Measurements from ENCODE around the gene PTPRM.

PTPRM gene

DNA sequence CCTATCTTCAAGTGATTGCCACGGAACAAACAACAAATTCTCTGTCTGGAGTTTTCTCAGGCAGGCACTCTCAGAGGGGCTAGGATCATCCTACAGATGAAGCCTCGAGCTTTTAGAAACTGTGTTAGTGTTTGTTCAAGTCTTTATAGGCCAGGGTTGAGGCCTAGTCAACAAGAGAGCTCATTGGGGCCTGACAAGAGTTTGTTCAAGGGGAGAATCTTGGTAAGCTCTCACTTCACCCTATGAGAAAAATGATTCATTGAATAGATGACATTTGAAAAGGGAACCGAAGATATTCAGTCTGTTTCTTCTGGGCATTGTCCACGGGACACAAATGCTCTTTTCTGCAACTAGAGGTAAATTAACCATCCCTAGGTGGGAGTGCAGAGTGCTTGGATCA lies 476.9 kb downstream of the PTPRM start:
- TF ChIP-seq, protein P1, sequence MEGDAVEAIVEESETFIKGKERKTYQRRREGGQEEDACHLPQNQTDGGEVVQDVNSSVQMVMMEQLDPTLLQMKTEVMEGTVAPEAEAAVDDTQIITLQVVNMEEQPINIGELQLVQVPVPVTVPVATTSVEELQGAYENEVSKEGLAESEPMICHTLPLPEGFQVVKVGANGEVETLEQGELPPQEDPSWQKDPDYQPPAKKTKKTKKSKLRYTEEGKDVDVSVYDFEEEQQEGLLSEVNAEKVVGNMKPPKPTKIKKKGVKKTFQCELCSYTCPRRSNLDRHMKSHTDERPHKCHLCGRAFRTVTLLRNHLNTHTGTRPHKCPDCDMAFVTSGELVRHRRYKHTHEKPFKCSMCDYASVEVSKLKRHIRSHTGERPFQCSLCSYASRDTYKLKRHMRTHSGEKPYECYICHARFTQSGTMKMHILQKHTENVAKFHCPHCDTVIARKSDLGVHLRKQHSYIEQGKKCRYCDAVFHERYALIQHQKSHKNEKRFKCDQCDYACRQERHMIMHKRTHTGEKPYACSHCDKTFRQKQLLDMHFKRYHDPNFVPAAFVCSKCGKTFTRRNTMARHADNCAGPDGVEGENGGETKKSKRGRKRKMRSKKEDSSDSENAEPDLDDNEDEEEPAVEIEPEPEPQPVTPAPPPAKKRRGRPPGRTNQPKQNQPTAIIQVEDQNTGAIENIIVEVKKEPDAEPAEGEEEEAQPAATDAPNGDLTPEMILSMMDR (IDR thresholded peaks at IDR 0.05; ENCODE audit: control extremely low read depth, extremely low read depth, low read depth, missing control alignments), result no peak
- DNase-seq (ENCODE audit: extremely low spot score), result no peak
- POLR2A ChIA-PET, result no interaction called here
- CTCF ChIA-PET, result interaction anchor here (0.8 to 1.4 kb wide), 2 partner anchors 8 to 62 kb away, joined by 3 to 4 read pairs; no protein-coding TSS in a partner anchor

DNA sequence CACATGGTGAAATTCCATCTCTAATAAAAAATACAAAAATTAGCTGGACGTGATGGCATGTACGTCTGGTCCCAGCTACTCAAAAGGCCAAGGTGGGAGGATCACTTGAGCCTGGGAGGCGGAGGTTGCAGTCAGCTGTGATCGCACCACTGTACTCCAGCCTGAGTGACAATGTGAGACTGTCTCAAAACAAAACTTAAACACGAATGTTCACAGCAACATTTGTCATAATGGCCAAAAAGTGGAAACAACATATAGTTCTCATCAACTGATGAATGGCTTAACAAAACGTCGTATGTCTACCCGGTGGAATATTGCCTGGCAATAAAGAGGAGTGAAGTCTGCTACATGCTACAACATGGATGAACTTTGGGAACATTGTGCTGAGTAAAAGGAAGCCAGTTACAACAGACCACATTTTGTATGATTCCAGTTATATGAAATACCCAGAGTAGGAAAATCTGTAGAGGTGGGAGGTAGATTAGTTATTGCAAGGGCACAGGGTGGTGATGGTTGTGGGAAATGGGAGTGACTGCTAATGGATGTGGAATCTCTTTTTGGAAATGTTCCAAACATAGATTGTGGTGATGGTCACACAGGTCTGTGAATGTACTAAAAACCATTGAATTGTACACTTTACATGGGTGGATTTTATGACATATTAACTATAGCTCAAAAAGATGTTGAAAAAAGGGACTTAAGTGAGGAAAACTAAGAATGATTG lies 478.2 kb downstream of the PTPRM start:
- TF ChIP-seq, protein P1 (IDR thresholded peaks at IDR 0.05; ENCODE audit: control extremely low read depth, extremely low read depth, low read depth, missing control alignments), result no peak
- no peak for DNase-seq (ENCODE audit: extremely low spot score)
- CTCF ChIA-PET, result interaction anchor here (1.2 to 1.4 kb wide), 2 partner anchors 9 to 10 kb away, joined by 3 to 4 read pairs; no protein-coding TSS in a partner anchor
- POLR2A ChIA-PET, result interaction anchor here (0.5 kb wide), 1 partner anchor 125 kb away, joined by 4 read pairs; no protein-coding TSS in a partner anchor

DNA sequence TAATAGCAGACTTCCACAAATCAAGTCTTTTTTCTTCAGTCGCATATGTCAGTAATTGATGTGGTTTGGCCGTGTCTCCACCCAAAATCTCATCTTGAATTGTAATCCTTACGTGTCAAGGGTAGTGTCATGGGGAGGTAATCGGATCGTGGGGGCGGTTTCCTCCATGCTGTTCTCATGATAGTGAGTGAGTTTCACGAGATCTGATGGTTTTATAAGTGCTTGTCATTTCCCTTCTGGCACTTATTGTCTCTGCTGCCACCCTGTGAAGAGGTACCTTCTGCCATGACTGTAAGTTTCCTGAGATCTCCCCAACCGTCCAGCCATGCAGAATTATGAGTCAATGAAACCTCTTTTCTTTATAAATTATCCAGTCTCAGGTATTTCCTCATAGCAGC lies 478.8 kb downstream of the PTPRM start:
- ChIA-PET POLR2A (no interaction called here), CTCF (no interaction called here)
- TF ChIP-seq, protein P1 (IDR thresholded peaks at IDR 0.05; ENCODE audit: control extremely low read depth, extremely low read depth, low read depth, missing control alignments), result no peak
- no peak for DNase-seq (ENCODE audit: extremely low spot score)

DNA sequence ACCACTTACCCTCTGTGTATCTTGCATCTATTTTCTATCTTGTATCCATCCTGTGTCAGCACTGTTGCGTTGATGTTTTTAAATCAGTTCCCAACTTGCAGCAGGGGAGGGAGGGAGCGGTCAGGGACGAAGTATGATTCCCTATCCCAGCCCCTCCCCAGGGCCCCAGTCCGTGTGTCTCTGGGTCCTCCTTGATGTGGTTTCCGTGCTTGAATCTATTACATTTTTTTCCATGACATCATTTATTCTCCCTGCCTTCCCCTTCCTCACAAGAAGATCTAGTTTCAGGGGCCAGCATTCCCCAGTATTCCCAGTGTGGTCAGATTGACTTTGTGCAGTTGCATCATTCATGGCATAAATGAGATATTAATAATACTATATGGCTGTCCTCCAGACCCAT lies 479.3 kb downstream of the PTPRM start:
- CTCF ChIA-PET, result no interaction called here
- no peak for DNase-seq (ENCODE audit: extremely low spot score)
- TF ChIP-seq, protein P1 (IDR thresholded peaks at IDR 0.05; ENCODE audit: control extremely low read depth, extremely low read depth, low read depth, missing control alignments), result no peak
- POLR2A ChIA-PET, result no interaction called here

DNA sequence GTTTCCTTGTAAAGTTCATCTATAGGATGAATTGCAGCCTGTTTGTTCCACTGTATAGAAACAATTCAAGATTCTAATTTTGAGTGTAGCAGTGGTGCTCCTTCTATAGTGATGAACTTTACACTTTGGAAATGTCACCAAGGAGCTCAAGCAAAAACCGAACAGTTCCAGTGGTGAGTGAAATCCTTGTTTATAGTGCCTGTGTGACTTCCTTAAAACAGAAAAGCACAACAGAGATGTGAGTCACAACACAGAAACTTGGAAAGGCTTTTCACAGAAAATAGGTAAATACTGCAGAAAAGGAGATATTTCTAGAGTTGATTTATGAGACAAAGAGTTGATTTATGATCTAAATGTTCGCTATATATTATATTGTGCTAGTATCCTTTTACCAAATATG lies 482.0 kb downstream of the PTPRM start:
- no peak for DNase-seq (ENCODE audit: extremely low spot score)
- ChIA-PET POLR2A (no interaction called here), CTCF (no interaction called here)
- TF ChIP-seq, protein P1 (IDR thresholded peaks at IDR 0.05; ENCODE audit: control extremely low read depth, extremely low read depth, low read depth, missing control alignments), result no peak

DNA sequence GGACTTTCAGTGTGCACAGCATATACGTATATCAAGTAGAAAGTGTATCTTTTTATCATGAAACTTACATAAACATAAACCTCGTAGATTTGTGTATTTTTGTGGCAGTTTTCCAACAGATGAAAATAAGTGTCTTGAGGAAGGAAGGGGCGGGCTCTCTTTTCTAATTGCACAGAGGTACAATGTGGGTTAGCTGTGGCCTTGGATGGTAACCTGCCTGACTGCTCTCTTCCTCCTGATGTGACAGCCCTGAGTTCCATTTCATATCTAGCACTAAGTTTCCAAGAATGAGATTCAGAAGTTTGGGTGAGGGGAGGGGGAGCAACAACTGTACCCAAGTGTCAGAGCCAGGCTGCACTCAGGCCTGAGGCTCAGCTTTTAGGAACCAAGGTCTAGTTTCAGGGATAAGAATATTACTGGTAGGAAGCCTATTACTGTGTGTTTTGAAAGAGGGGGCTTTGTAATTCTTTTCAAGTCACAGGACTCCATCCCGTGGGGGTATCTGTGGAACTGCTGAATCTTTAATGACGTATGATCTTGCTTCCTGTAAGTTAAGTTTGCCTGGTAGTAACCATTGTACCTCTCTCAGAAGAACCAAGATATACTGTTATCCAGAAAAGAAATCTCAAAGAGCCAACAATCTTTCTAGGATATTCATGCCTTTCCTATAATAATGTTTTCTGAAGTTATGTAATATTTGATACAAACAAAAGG lies 483.7 kb downstream of the PTPRM start:
- ChIA-PET CTCF (no interaction called here), POLR2A (no interaction called here)
- no peak for DNase-seq (ENCODE audit: extremely low spot score)
- TF ChIP-seq, protein P1 (IDR thresholded peaks at IDR 0.05; ENCODE audit: control extremely low read depth, extremely low read depth, low read depth, missing control alignments), result no peak
